HG03280 (cell line): ENCODE data around the gene PPFIBP2.
"Not testable (repeated sequence)": the region's sequence is repeated elsewhere in the genome, so short reads cannot be mapped to it uniquely, and the experiment has no call there.

Source experiments
- ATAC-seq: cut with Tn5 transposase; IDR thresholded peaks from one replicate; pipeline ENCODE4 v1.9.1; 2021; ENCODE audit warnings: mild to moderate bottlenecking, moderate library complexity; ENCODE audit not compliant: unreplicated experiment

Gene PPFIBP2

DNA sequence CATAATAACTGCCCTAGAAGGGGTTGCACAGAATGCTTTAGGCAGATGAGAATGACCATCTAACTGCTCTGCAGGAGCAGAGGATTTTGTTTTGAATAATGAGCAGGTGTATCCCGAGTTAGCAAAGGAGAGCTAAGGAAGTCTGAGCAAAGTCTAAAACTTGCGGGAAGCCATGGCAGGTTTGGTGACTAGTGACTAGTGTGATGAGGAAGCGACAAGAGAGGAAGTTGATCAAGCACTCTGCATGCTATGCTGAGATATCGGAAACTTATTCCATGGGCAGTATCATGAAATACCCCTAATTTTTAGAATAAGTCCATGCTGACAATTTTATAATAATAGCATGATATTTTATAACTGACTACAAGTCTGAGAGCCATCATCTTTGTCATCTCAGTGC is 15.6 kb upstream of the PPFIBP2 start:
- no peak for ATAC-seq

DNA sequence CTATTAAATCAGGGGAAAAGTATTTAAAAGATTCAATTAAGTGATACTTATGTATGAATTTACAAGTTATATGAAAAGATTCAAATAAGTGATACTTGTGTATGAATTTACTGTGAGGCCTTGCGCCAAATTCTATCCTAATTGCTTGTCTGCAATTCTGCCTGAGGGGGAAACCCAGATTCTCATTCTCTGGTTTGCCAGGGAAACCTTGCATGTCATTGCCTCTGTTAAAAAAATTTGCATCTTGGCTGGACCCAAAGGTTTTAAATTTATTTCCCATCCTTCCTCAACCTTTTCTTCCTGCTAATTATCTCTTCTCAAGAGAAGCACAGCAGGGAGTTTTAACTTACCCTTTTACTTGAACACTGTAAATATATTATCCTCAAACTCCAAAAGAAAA is 14.7 kb upstream of the PPFIBP2 start:
- ATAC-seq, result no peak

- ATAC-seq, result no peak
Observed at GRCh38 chr11:7500251-7500650, 13.5 kb upstream of the PPFIBP2 start.

DNA sequence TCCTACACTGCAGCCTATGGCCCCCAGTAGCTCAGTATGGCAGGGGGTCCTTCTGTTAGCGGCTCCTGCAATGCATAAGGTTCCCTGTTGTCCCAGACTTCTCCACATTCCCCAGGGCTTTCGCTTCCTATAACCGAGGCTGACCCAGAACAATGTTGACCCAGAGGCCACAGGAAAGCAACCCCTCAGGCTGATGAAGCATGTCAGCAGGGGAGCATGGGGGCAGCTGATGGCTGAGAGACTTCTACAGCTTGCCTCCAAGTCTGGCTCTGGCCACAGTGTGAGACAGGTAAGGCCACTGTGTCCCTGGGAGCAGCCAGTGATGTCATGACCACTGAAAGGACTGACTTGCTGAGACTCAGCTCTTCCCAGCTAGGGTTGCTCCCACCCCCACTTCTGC is 12.5 kb upstream of the PPFIBP2 start:
- ATAC-seq, result no peak

DNA sequence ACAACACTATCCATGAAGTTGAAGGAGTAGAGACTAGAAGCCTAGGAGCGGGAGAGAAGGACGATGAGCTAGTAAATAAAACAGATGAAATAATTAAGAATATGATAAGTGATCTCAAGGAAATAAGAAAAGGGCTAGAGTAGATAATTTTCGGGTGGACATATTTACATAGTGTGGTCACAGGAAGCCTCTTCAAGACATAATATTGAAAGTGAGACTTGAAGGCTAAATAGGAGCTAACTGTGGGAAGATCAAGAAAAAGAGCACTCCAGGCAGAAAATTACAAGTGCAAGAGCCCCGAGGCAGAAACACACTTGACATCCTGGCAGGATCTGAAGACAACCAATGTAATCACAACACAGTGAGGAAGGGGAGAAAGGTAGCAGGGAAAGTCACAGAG is 11.9 kb upstream of the PPFIBP2 start:
- ATAC-seq, result no peak

DNA sequence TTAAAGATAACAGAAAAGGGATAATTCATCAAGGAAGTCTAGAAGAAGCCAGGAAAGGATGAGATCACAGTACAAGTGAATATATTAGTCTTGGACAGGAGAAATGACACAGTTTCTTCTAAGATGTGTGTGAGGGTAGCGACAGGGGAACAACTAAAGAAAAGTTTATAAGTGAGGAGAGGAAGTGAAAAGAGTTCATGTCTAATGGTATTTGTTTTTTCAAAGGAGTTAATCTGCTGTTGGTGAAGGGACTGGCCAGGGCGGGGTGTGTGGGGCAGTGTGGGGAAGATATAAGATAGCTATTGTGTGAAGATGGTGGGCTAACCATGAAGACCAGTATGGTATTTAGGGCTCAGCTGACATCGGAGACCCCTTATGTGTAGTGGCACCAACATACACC is 7.6 kb upstream of the PPFIBP2 start:
- no peak for ATAC-seq

GRCh38 chr11:7508087-7508486 is 5.7 kb upstream of the PPFIBP2 start:
- ATAC-seq, result no peak

- ATAC-seq, result no peak
Observed at GRCh38 chr11:7509966-7510365, 3.8 kb upstream of the PPFIBP2 start.

GRCh38 chr11:7511401-7511800 is 2.4 kb upstream of the PPFIBP2 start:
- ATAC-seq, result no peak

- ATAC-seq, result peak; percentile 67
Observed at GRCh38 chr11:7512525-7513233, 1.1 kb upstream of the PPFIBP2 start.

GRCh38 chr11:7514099-7514591 is 346 bp downstream of the PPFIBP2 start:
- ATAC-seq, result peak; percentile 7

GRCh38 chr11:7515447-7515886 is 1.7 kb downstream of the PPFIBP2 start:
- no peak for ATAC-seq

DNA sequence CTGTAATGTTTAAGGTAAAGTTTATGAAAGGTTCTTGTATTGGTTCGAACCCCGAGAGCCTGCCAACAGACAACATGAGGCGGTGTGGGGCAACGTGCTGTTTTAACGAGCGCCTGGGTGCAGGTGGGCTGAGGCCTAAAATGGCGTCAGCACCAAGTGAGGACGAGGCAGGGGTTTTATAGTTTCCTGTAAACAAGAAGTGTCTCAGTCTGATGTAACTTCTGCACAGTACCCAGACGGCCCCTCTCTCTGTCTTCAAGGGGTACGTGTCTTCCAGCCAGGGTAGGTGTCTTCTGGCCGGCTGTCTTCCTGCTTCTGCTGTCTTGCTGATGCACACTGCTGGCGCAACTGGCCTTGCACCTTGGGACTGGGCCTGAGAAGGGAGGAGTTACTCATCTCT is 2.7 kb downstream of the PPFIBP2 start:
- ATAC-seq, result no peak

GRCh38 chr11:7517743-7518142 is 3.9 kb downstream of the PPFIBP2 start:
- not testable (repeated sequence) for ATAC-seq

DNA sequence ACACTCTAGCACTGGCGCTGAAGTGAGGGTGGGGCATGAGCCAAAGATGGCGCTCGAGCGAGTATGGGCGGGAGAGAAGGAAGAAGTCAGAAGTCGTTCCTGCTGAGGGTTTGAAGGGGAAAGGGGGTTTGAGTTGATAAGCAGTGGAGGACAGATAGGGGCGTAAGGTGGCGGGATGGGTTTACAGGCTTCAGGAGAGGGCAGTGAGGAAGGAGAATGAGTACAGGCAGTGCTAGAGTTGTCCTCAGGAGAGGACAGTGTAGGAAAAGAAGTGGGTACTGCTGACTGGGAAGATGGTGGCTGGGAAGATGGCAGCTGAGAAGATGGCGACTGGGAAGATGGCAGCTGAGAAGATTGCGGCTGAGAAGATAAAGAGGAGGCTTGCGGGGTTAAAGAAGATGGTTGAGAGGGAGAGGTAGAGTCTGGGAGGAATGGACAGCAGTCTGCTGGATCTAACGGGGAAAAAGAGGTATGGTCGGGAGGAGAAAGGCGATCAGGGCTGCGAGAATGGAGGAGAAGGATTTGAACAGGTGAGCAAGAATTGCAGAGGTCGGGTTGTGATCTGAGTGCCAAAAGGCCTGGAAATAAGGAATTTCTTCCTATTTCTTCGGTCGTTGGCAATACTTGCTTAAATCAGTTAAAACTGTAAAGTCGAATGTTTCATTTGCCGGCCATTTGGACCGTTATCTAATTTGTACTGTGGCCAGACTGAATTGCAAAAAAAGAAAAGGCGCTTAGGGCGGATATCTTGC is 5.2 kb downstream of the PPFIBP2 start:
- ATAC-seq, result no peak

GRCh38 chr11:7520011-7520942 is 6.5 kb downstream of the PPFIBP2 start:
- ATAC-seq, result peak; percentile 47

DNA sequence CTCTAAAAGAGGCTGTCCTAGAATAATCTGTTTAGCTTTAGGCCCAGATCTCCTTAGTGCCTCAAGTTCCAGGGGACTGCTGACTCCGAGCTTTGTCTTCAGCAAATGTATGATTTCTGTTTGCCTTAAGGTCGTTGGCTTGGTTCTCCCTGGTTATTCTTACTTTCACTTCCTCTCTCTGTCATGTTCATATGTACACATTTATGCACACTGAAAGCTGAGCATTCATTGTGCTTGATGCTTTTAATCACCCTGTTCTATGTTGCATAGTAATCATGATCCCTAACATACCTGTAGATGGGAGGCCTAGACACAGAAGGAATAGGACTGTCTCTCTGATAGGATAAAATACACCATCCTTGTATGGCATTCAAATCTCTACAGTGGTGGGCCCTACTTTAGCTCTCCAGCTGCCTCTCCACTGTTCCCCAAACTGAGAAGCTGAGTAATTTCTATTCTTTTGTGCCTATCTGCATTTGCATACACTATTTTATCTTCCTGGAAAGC is 7.2 kb downstream of the PPFIBP2 start:
- peak; percentile 79 for ATAC-seq

DNA sequence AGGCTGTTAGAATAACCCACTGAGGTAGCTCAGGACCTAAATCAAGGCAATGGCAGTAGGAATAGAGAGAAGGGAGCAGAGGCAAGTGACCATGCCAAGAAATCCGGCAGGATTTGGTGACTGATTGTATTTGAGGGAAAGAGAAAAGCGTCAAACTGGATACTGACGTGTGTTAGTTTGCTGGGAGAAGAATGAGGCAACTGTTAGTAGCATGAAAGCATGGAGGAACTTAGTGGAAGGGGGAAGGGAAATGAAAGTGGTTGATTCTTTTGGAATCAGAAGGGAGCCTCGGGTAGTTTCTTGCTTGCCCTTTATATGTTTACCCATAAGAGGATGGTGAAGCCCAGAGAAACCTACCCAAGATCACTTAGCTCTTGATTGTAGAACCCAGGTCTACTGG is 8.3 kb downstream of the PPFIBP2 start:
- no peak for ATAC-seq

DNA sequence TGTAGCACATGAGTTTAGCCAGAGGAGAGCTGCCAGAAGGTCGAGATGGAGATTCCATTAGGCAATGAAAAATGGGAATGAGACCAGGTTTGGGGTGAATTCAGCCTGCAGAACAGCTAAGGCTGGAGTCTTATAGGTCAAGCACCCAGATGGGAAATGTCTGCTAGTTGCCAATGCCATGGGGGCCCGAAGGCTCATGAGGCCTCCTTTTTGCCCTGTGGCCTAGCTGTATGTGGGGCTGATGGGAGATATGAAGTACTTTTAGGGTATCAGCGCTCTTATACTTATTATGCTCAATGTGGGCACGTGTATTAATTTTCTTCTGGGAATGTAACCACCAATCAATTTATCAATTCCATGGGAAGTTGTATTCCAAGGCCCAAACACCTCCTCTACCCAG is 8.7 kb downstream of the PPFIBP2 start:
- no peak for ATAC-seq

DNA sequence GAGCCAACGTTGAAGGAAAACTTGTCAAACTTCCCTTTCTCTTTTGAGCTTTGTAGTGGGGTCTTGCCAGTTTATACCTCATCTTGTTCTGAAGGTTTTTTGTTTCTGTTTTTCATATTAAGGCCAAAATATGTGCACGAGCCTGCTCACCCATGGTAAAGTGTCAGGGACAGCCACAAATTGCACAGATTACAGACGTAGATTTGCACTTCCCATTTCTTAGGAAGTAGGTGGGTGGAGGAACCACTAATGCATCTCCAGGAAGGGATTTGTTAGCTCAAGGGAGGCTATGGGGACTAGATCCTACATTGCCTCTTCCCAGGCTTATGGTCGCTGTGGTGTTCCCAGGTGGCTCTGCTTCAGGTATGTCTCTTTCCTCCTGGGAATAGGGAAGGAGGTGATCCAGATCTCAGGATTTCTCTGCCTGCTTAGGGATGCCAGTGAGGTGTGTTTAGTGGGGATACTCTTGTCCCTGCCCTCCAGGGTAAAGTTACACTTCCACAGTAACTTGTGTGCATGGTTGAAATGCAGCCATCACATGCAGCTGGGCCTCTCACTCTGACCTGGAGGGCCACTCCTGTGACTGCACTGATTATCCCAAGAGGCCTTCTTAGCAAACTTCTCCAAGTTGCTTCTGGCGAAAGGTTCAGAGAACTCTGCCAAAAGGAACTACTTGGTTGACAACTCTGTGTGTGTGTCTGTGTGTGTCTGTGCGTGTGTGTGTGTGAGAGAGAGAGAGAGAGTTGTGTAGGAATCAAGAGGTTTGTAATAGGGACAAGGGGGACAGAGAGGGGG is 9.8 kb downstream of the PPFIBP2 start:
- ATAC-seq, result no peak
